TTC549 (cell line): ENCODE results near the gene RNF215.
"Not testable (repeated sequence)": the region's sequence is repeated elsewhere in the genome, so short reads cannot be mapped to it uniquely, and the experiment has no call there.

Experiments used
- FAIRE-seq: peaks from 2 replicates; lab custom pipeline; 2012; peaks lifted over from hg19 to GRCh38; lab: Jason Lieb, UNC

The RNF215 gene

GRCh38 chr22:30420347-30421125, 33.3 kb upstream of the RNF215 start:
- FAIRE-seq = no peak

GRCh38 chr22:30416837-30417236, 29.6 kb upstream of the RNF215 start:
- FAIRE-seq = no peak

GRCh38 chr22:30416403-30416802, 29.2 kb upstream of the RNF215 start:
- no peak for FAIRE-seq

- FAIRE-seq = no peak
Measured at GRCh38 chr22:30414525-30415047, 27.4 kb upstream of the RNF215 start.

- no peak for FAIRE-seq
Measured at GRCh38 chr22:30413745-30414524, 26.7 kb upstream of the RNF215 start.

- FAIRE-seq = no peak
Measured at GRCh38 chr22:30413001-30413400, 25.8 kb upstream of the RNF215 start.

DNA sequence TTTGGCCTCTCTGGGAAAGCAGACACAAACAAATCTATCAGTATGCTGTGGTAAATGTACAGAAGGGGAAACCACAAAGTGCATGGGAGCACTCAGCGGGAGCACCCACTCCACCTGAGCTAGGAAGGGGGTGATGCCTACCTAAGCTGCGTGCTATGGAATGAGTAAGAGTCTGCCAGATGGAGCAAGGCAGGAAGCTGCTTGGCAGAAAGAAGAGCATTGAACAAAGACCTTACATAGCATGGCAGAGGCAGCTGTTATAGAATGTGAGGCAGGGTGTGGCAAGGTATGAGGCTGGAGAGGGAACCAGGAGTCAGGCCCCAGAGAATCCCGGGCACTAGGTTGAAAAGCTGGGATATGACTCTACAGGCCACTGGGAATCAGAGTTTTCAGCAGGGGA, 24.6 kb upstream of the RNF215 start:
- FAIRE-seq = no peak

DNA sequence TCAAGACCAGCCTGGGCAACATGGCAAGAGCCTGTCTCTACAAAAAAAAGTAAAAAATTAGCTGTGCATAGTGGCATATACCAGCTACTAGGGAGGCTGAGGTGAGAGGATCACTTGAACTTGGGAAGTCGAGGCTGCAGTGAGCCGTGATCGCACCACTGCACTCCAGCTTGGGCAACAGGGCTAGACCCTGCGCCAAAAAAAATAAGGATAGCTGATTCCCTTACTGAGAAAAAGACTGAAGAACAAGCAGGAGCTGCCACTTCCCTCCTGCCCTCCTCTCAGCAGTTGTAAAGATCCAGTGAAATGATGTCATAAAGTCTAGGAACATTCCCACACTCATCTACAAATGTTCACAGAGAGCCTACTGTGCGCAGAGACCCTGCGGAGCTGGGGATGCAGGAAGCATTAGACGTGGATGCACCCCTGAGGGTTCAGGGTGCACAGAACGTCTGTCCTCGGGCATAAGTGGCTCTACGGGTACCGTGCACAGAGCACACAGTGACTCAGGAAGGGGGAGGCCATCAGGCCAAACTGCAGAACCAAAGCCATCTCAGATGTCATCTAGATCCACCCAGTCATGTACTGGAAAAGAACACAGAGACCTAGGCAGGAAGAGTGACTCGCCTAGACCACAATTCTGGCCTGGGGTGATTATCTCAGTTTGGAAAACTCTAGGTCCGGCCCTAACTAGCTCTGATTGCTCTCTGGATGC, 21.3 kb upstream of the RNF215 start:
- no peak for FAIRE-seq

- no peak for FAIRE-seq
Measured at GRCh38 chr22:30406400-30406799, 19.2 kb upstream of the RNF215 start.

DNA sequence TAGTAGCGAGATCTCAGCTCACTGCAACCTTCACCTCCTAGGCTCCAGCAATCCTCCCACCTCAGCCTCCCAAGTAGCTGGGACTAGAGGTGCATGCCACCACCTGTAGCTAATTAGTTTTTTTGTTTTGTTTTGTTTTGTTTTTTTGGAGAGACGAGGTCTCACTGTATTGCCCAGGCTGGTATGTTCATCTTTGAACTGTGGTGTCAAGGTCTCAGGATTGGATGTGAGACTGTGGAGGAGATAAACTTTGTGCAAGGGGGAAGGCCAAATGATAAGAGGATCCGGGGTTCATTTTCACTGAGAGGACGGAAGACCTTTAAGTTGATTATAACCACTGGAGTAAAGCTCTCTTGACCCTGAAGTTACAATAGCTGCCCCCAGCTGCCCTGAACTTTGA, 18.5 kb upstream of the RNF215 start:
- FAIRE-seq = no peak

GRCh38 chr22:30404307-30404706, 17.1 kb upstream of the RNF215 start:
- FAIRE-seq = no peak

- FAIRE-seq = not testable (repeated sequence)
Measured at GRCh38 chr22:30402766-30403104, 15.5 kb upstream of the RNF215 start.

DNA sequence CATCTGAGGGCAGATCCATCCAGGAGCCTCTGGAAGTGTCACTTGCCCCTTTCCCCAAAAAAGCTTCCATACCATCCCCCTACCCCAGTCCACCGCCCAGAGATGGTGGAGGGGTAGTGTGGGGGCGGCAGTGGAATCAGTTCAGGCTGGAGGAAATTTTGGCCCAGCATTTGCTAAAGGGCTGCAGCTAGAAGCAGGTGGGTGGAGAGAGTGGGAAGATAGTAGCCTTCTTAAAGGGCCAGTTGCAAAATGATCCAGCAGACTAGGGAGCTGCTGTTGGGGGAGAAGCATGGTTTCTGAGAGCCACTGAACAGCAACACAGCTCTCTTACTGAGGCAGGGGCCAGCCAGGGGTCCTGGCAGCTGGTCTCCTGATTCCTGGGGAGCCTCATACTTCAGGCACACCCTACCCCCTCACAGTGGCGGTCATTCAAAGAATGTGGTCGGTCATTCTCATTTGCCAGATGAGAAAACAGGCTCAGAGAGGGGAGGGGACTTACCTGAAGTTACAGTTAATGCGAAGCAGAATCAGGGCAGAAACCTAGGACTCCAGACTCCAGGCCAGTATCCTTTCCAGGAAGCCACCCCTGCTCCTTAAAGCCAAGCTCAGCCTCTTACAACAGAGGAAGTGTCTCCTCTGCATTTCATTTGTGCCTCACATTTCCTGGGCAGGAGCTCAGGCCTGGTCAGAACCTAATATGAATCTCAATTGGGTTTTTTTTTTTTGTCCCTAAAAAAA, 15.0 kb upstream of the RNF215 start:
- FAIRE-seq = no peak

- not testable (repeated sequence) for FAIRE-seq
Measured at GRCh38 chr22:30401024-30401423, 13.8 kb upstream of the RNF215 start.

DNA sequence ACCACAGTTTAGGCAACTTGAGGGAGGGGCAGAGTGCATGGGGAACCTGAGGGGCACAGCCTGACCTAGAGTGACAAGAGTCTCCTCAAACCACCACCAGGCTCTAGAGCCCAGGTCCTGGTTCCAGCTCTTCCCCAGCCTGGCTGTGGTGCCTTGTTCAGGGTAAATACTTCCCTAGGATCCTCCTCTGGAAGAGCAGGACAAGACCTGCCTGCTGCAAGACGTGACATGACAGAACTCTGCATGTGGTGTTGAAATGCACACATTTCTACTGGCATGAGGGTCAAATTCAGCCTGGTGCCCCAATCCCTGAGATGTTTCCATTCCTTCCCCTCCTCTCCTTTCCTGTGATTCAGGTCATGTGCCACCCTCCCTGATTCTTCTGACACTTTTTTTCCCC, 12.9 kb upstream of the RNF215 start:
- no peak for FAIRE-seq

DNA sequence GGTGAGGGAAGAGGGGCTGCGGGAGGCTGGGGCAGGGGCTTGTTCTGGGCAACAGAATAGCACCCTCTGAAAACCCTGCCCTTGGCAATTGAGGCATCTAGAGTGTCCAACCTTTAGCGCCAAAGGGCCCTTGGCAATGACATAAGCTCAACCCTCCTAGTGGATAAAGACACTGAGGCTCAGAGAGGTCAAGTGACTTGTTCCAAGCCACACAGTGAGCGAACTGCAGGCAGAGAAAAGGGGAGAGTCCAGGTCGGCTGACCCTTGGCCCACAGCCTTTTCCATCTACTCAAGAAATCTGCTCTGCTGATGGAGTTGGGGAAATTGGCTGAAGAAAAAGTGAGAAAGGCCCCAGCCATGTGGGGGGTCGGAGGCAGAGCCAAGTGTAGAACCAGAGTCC, 12.5 kb upstream of the RNF215 start:
- no peak for FAIRE-seq

- no peak for FAIRE-seq
Measured at GRCh38 chr22:30398685-30399680, 11.8 kb upstream of the RNF215 start.

DNA sequence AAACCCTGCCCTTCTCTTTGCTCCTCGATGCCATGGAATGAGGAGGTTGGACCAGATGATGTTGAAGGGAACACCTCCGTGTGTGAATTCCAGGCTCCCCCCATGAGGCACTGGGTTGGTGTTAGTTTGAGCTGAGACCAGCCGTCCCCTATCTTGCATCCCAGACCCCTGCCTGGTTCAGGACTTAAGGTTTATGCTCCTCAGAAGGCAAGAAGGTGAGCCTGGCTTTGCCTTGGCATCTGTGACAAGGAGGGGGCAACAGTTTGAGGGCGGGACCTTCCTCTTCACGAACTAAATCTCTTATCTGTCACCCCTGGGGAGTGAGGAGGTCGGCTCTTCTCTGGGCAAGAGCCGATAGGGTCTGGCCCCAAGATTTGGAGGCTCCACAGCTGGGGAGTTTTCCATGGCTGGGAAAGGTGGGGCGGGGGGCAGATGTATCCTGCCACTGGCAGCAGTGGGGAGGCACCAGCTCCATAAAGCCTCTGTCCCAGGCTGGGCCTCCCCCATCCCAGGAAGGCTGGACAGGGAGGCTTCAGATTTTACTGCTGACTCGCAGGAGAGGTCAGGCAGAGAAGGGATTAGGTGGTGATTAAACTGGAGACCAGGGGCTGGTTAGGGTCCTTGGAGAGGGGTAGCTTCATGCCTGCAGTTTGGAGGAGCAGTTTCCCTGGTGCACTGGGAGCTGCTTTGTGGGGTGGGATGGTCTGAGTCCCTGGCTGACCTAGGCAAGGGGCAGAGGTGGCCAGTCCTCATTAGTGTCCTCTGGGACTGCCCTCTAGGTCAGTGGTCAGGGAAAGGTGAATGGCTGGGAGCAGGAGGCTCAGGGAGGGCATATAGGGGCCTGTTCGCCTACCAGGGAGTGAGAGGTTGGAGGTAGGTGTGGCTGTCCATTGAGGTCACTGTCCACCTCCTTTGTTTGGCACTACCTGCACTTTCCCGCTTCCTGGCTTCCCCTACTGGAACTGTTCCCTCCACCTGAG, 10.7 kb upstream of the RNF215 start:
- FAIRE-seq = no peak

- no peak for FAIRE-seq
Measured at GRCh38 chr22:30396871-30397655, 9.9 kb upstream of the RNF215 start, which contains the start of gene SEC14L2. Gene SEC14L2 (plus strand): TSS chr22:30397018. CDS start chr22:30397117, 99 bp downstream.
